Stimulated activated CD4-positive, alpha-beta T cell treated with anti-CD3 and anti-CD28 coated beads, Interleukin-15, amount 100 ng/mL, for 24 hours (primary cell): ENCODE data around the gene DCP1B.

Experiments used
- DNase-seq: peaks from one replicate; pipeline ENCODE4 v3.0.0-alpha.2; 2020

Gene DCP1B

GRCh38 chr12:2017546-2018337 lies 13.5 kb upstream of the DCP1B start:
- DNase-seq = no peak

- DNase-seq = no peak
Observed at GRCh38 chr12:2016862-2017545, 12.7 kb upstream of the DCP1B start.

- no peak for DNase-seq
Observed at GRCh38 chr12:2014231-2014630, 10.0 kb upstream of the DCP1B start.

GRCh38 chr12:2013527-2014223 lies 9.4 kb upstream of the DCP1B start:
- no peak for DNase-seq

GRCh38 chr12:2013086-2013485 lies 8.8 kb upstream of the DCP1B start:
- DNase-seq = no peak

- no peak for DNase-seq
Observed at GRCh38 chr12:2011643-2012607, 7.7 kb upstream of the DCP1B start.

GRCh38 chr12:2009623-2010022 lies 5.4 kb upstream of the DCP1B start:
- no peak for DNase-seq

- no peak for DNase-seq
Observed at GRCh38 chr12:2008677-2009076, 4.4 kb upstream of the DCP1B start.

- DNase-seq = no peak
Observed at GRCh38 chr12:2003676-2004112, 563 bp downstream of the DCP1B start.

GRCh38 chr12:1995205-1995896 lies 8.9 kb downstream of the DCP1B start:
- DNase-seq = no peak

GRCh38 chr12:1994429-1995143 lies 9.7 kb downstream of the DCP1B start:
- DNase-seq = no peak

- no peak for DNase-seq
Observed at GRCh38 chr12:1993871-1994371, 10.3 kb downstream of the DCP1B start.

GRCh38 chr12:1993341-1993740 lies 10.9 kb downstream of the DCP1B start:
- no peak for DNase-seq

GRCh38 chr12:1992732-1993131 lies 11.5 kb downstream of the DCP1B start:
- no peak for DNase-seq

GRCh38 chr12:1989111-1989510 lies 15.1 kb downstream of the DCP1B start:
- DNase-seq = no peak

GRCh38 chr12:1984759-1985158 lies 19.5 kb downstream of the DCP1B start:
- no peak for DNase-seq

GRCh38 chr12:1980282-1980681 lies 24.0 kb downstream of the DCP1B start:
- no peak for DNase-seq

GRCh38 chr12:1978078-1978862 lies 26.0 kb downstream of the DCP1B start:
- no peak for DNase-seq

GRCh38 chr12:1977588-1977987 lies 26.7 kb downstream of the DCP1B start:
- DNase-seq = no peak

- no peak for DNase-seq
Observed at GRCh38 chr12:1977109-1977508, 27.1 kb downstream of the DCP1B start.
